ENCODE data around the gene DPYSL3.
"Not testable (repeated sequence)": the region's sequence is repeated elsewhere in the genome, so short reads cannot be mapped to it uniquely, and the experiment has no call there.

The DPYSL3 gene

DNA sequence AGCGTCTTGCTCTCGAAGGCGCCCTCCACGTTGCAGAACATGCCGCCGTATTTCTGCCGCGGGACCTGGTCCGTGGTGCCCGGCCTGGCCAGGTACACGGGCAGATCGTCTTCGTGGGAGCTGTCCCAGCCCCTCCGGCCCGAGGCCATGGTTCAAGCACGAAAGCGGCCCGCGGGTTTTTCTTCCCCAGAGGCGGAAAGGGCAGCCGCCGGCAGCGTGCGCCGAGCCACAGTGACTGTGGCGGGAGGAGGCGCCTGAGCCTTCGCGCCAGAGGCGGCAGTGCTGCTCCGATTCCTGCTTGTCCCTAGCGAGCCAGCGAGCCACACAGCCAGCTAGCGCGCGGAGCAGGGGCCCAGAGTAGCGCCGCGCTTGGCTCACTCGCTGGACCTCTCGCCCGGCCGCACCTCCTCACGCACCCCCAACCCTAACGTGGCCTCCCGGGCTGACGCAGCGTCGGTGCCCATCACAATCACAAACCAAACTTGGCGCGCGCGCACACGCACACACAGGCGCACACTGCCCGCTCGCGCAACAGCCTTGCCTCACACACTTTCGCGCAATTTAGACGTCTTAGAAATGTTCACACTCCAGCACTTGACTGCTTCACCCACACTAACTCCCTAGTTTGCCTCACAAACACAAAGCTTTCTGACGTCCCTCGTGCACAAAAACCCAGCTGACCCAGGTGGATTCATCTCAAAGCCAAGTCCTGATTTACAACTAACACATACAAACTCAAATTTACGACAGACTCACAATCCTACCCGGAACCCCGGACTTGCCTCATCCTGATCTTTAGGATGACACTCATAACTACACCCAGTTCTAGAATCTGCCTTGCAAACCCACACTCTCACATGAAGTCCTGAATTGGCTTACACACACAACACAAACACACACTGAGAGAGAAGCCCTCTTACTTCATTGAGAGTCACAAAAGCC is at the start of gene DPYSL3:
Gene DPYSL3 (minus strand): TSS at position 359 of the 942 bp plus-strand sequence. CDS start 210 bp downstream, at position 149.
- Mint-ChIP-seq H3K9me3 (no peaks in the 10 kb centered on the region), H3K4me1 (peaks cover 4 to 16% of the 10 kb centered on the region in 2 donors), H3K27me3 (peaks cover 41 to 55% of the 10 kb centered on the region in 2 donors), H3K36me3 (peaks cover 2 to 4% of the 10 kb centered on the region in 2 donors), H3K4me3 (peak within 1 kb of the TSS; percentile 54 to 79), H3K27ac (peak within 1 kb of the TSS; percentile 33)
- no peak for DNase-seq
- ATAC-seq (replicated peaks) = peak; percentile 29 to 36

- no peak overlapping the region for H3K4me3 Mint-ChIP-seq
- no peaks in the 10 kb centered on the region for H3K4me1 Mint-ChIP-seq
- no peaks in the 10 kb centered on the region for H3K9me3 Mint-ChIP-seq
- H3K27ac Mint-ChIP-seq = no peak overlapping the region
- DNase-seq (peak; percentile 4), ATAC-seq (replicated peaks) (peak; percentile 68 to 80)
- peaks cover 0 to 4% of the 10 kb centered on the region in 2 donors for H3K27me3 Mint-ChIP-seq
- H3K36me3 Mint-ChIP-seq = no peaks in the 10 kb centered on the region
Measured at GRCh38 chr5:147558826-147559225, 49.0 kb upstream of the DPYSL3 start.

DNA sequence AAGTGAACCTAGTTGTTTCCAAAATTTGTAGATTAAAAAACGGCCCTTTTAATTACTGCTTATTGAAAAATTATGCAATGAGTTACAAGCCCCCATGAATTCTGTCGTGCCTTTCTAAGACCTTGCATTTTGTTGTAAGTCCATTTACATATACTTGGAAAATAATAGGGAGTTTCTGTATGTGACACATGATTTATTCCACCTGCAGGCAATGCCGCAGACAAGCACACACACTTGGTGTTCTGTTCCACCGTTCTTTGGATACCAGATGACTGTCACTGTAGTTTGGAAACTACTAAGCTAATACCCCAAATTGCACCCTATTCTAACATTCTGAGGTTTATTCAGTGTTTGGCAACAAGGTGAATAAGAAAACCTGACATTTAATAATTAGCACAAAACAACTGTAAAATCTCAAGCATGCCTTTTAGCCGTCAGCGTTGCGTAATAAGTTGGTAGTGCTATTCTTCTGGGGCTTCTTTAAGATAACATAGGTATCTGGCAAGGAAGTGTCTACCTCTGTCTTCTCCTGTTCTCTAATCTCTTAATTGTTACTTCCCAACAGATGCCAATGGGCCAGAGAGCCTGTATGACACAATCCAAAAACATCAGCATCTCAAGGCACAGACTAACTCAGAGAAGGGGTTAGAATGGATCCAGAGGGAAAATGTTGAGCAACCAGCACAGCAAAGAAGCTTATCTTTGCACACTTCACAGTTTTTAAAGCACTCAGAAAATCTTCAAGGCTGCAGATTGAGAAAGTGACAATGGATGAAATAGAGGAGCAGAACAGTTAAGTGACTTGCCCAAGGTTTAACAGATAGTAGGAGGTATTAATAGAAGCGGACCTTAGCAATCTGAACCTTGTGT is 48.2 kb upstream of the DPYSL3 start:
- no peaks in the 10 kb centered on the region for H3K9me3 Mint-ChIP-seq
- no peaks in the 10 kb centered on the region for H3K4me1 Mint-ChIP-seq
- no peaks in the 10 kb centered on the region for H3K36me3 Mint-ChIP-seq
- no peak overlapping the region for H3K27ac Mint-ChIP-seq
- no peak overlapping the region for H3K4me3 Mint-ChIP-seq
- DNase-seq = no peak
- H3K27me3 Mint-ChIP-seq = peaks cover 0 to 4% of the 10 kb centered on the region in 2 donors
- no peak for ATAC-seq (replicated peaks)

DNA sequence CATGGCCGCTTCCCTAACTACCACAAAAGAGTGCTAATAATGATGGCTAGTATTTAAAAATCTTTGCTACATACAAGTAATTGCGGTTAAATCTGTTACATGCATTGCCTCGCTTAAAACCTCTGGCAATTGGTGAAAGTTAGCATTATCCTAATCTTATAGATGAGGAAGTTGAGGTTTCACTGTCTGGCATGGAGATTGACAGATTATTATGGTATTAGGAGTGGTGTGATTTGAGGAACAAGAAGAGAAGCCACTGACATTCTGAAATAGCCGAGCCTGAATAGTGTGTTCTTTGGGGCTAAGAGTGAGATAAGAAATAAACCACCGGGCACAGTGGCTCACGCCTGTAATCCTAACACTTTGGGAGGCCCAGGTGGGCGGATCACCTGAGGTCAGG is 45.3 kb upstream of the DPYSL3 start:
- Mint-ChIP-seq H3K27ac (no peak overlapping the region), H3K36me3 (no peaks in the 10 kb centered on the region), H3K9me3 (peaks cover 0 to 2% of the 10 kb centered on the region in 2 donors), H3K4me3 (no peak overlapping the region), H3K4me1 (no peaks in the 10 kb centered on the region), H3K27me3 (peaks cover 0 to 4% of the 10 kb centered on the region in 2 donors)
- ATAC-seq (replicated peaks) (no peak), DNase-seq (no peak)

GRCh38 chr5:147554261-147554817 is 44.5 kb upstream of the DPYSL3 start:
- DNase-seq (no peak), ATAC-seq (replicated peaks) (no peak)
- H3K27me3 Mint-ChIP-seq = peaks cover 0 to 7% of the 10 kb centered on the region in 2 donors
- H3K4me3 Mint-ChIP-seq = no peak overlapping the region
- peaks cover 3 to 6% of the 10 kb centered on the region in 2 donors for H3K9me3 Mint-ChIP-seq
- H3K27ac Mint-ChIP-seq = no peak overlapping the region
- H3K36me3 Mint-ChIP-seq = no peaks in the 10 kb centered on the region
- H3K4me1 Mint-ChIP-seq = no peaks in the 10 kb centered on the region

- H3K27me3 Mint-ChIP-seq; H3K27ac Mint-ChIP-seq; H3K9me3 Mint-ChIP-seq; ATAC-seq (replicated peaks); DNase-seq; H3K36me3 Mint-ChIP-seq; H3K4me3 Mint-ChIP-seq; H3K4me1 Mint-ChIP-seq: not testable (repeated sequence)
Measured at GRCh38 chr5:147553817-147554216, 43.9 kb upstream of the DPYSL3 start.

- Mint-ChIP-seq H3K4me3 (no peak overlapping the region), H3K36me3 (no peaks in the 10 kb centered on the region), H3K9me3 (peaks cover 4 to 7% of the 10 kb centered on the region in 2 donors), H3K27me3 (peaks cover 0 to 4% of the 10 kb centered on the region in 2 donors), H3K27ac (no peak overlapping the region), H3K4me1 (no peaks in the 10 kb centered on the region)
- DNase-seq (no peak), ATAC-seq (replicated peaks) (no peak)
Measured at GRCh38 chr5:147552897-147553296, 43.0 kb upstream of the DPYSL3 start.

- no peak for DNase-seq
- H3K27me3 Mint-ChIP-seq = peaks cover 0 to 4% of the 10 kb centered on the region in 2 donors
- ATAC-seq (replicated peaks) = no peak
Measured at GRCh38 chr5:147551677-147552076, 41.8 kb upstream of the DPYSL3 start.

GRCh38 chr5:147547730-147548129 is 37.9 kb upstream of the DPYSL3 start:
- no peak overlapping the region for H3K4me3 Mint-ChIP-seq
- ATAC-seq (replicated peaks) (no peak), DNase-seq (no peak)
- H3K36me3 Mint-ChIP-seq = no peaks in the 10 kb centered on the region
- H3K27ac Mint-ChIP-seq = no peak overlapping the region
- H3K4me1 Mint-ChIP-seq = no peaks in the 10 kb centered on the region
- H3K9me3 Mint-ChIP-seq = peaks cover 4 to 7% of the 10 kb centered on the region in 2 donors
- peaks cover 0 to 4% of the 10 kb centered on the region in 2 donors for H3K27me3 Mint-ChIP-seq

More at GRCh38 chr5:147551677-147552076, 41.8 kb upstream of the DPYSL3 start:
- H3K27ac Mint-ChIP-seq = no peak overlapping the region
- no peaks in the 10 kb centered on the region for H3K36me3 Mint-ChIP-seq
- peaks cover 4 to 7% of the 10 kb centered on the region in 2 donors for H3K9me3 Mint-ChIP-seq
- no peaks in the 10 kb centered on the region for H3K4me1 Mint-ChIP-seq
- no peak overlapping the region for H3K4me3 Mint-ChIP-seq

DNA sequence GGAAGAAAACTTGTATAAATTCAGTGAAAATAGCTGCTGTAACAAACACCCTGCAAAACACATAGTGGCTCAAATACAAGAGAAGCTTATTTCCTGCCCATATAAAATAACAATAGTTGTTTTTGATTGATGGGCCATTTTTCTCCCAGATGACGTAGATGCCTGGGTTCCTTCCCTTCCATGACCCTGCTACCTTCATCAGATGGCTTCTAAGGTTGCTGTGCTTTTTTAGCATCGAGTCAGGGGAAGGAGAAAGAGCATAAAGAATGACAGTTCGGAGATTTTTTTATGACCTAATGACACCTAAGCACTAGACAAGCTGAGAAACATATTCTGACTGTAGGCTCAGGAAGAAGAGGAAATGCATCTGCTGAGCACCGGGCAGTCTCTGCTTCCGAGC is 34.7 kb upstream of the DPYSL3 start:
- ATAC-seq (replicated peaks) = no peak
- Mint-ChIP-seq H3K27ac (no peak overlapping the region), H3K27me3 (peaks cover 0 to 4% of the 10 kb centered on the region in 2 donors), H3K4me1 (no peaks in the 10 kb centered on the region), H3K36me3 (no peaks in the 10 kb centered on the region), H3K9me3 (peaks cover 2 to 3% of the 10 kb centered on the region in 2 donors), H3K4me3 (no peak overlapping the region)
- no peak for DNase-seq

- Mint-ChIP-seq H3K36me3 (no peaks in the 10 kb centered on the region), H3K9me3 (no peaks in the 10 kb centered on the region), H3K27ac (no peak overlapping the region), H3K4me1 (no peaks in the 10 kb centered on the region), H3K27me3 (peaks cover 0 to 9% of the 10 kb centered on the region in 2 donors), H3K4me3 (no peak overlapping the region)
- no peak for ATAC-seq (replicated peaks)
- DNase-seq = no peak
Measured at GRCh38 chr5:147539053-147539452, 29.2 kb upstream of the DPYSL3 start.

DNA sequence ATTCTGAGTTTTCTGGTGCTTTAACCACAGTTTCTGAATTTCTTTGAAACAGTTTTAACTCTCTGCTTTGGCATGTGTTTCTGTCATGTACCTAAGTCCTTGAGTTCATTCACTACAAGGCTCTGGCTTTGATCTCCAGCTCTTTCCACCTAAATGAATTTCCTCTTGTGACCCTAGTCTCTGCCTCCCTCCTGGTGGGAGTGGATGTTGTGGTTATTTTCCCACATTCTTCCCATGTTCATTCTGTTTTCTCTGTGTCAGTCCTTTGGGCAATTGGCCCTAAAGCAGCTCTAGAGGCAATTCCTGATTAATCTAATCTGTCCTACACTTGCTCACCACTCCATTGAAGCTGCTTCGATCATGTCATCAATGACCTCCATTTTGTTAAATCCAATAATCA is 28.4 kb upstream of the DPYSL3 start:
- ATAC-seq (replicated peaks) = no peak
- Mint-ChIP-seq H3K4me3 (no peak overlapping the region), H3K9me3 (no peaks in the 10 kb centered on the region)

GRCh38 chr5:147534172-147534951 is 24.5 kb upstream of the DPYSL3 start:
- ATAC-seq (replicated peaks) = no peak
- no peaks in the 10 kb centered on the region for H3K9me3 Mint-ChIP-seq
- peaks cover 3 to 9% of the 10 kb centered on the region in 2 donors for H3K27me3 Mint-ChIP-seq
- no peak for DNase-seq
- no peaks in the 10 kb centered on the region for H3K4me1 Mint-ChIP-seq
- H3K27ac Mint-ChIP-seq = no peak overlapping the region
- no peak overlapping the region for H3K4me3 Mint-ChIP-seq
- H3K36me3 Mint-ChIP-seq = no peaks in the 10 kb centered on the region

More for the DNA sequence above, 28.4 kb upstream of the DPYSL3 start:
- DNase-seq = no peak
- Mint-ChIP-seq H3K4me1 (no peaks in the 10 kb centered on the region), H3K27me3 (peaks cover 0 to 9% of the 10 kb centered on the region in 2 donors), H3K36me3 (no peaks in the 10 kb centered on the region), H3K27ac (no peak overlapping the region)
